Osteocyte (in vitro differentiated cells): ENCODE results near the gene TUBGCP3. TPM values are rescaled to one million over a fixed set of nuclear protein-coding genes. Genes with fewer than 3 reads are reported as not detected.
A peak's percentile ranks its signal among the peaks of the same experiment; 100 is the strongest.

Experiments used
- DNase-seq: peaks from one replicate; pipeline ENCODE4 v3.0.0; 2021; ENCODE audit warnings: mixed read lengths; ENCODE audit not compliant: unreplicated experiment; ENCODE audit errors: extremely low spot score
- H3K27ac Mint-ChIP-seq: one replicate; pipeline ENCODE4 v1.8.0; 2021; ENCODE audit warnings: mild to moderate bottlenecking, mixed read lengths; ENCODE audit not compliant: unreplicated experiment
- H3K27me3 Mint-ChIP-seq: one replicate; pipeline ENCODE4 v1.8.0; 2021; ENCODE audit warnings: mixed read lengths; ENCODE audit not compliant: unreplicated experiment
- H3K36me3 Mint-ChIP-seq: one replicate; pipeline ENCODE4 v1.8.0; 2021; ENCODE audit warnings: mixed read lengths; ENCODE audit not compliant: unreplicated experiment
- H3K4me1 Mint-ChIP-seq: one replicate; pipeline ENCODE4 v1.8.0; 2021; ENCODE audit warnings: mixed read lengths; ENCODE audit not compliant: unreplicated experiment
- H3K4me3 Mint-ChIP-seq: one replicate; pipeline ENCODE4 v1.8.0; 2021; ENCODE audit warnings: mild to moderate bottlenecking, moderate library complexity, mixed read lengths; ENCODE audit not compliant: unreplicated experiment
- H3K9me3 Mint-ChIP-seq: one replicate; pipeline ENCODE4 v1.8.0; 2021; ENCODE audit warnings: mixed read lengths; ENCODE audit not compliant: unreplicated experiment
- CTCF ChIP-seq: fragments of 200-600 bp; sonication (generic); IDR thresholded peaks from 2 replicates; pipeline ENCODE4 v1.5.0; 2021; ENCODE audit warnings: antibody characterized with exemption, mild to moderate bottlenecking, moderate library complexity
- total RNA-seq: library from RNA; stranded (reverse); gene quantifications from 2 replicates; pipeline ENCODE4 v1.2.1, GENCODE V29; 2021

Gene TUBGCP3
- total RNA-seq, 1 donor from 2014 or later = 26.1 TPM

DNA sequence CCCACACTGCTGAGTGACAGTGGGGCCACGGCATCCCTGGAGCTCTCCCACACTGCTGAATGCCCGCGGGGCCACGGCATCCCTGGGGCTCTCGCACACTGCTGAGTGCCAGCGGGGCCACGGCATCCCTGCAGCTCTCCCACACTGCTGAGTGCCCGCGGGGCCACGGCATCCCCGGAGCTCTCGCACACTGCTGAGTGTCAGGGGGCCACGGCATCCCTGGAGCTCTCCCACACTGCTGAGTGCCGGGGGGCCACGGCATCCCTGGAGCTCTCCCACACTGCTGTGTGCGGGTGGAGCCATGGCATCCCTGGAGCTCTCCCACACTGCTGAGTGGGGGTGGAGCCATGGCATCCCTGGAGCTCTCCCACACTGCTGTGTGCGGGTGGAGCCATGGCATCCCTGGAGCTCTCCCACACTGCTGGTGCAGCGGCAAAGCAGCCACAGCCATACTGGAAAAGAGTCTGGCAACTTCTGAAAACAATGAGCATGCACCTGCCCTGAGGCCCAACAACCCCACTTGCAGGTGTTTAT is 8.6 kb downstream of the TUBGCP3 start:
- Mint-ChIP-seq H3K4me1 (peaks cover 25% of the 10 kb centered on the region), H3K9me3 (peaks cover 11% of the 10 kb centered on the region), H3K4me3 (no peak overlapping the region), H3K27ac (no peak overlapping the region), H3K27me3 (no peaks in the 10 kb centered on the region), H3K36me3 (peaks cover 12% of the 10 kb centered on the region)
- TF ChIP-seq CTCF = no peak
- no peak for DNase-seq

GRCh38 chr13:112576768-112577167 is 11.2 kb downstream of the TUBGCP3 start:
- Mint-ChIP-seq H3K27ac (no peak overlapping the region), H3K36me3 (peaks cover 12% of the 10 kb centered on the region), H3K27me3 (no peaks in the 10 kb centered on the region), H3K4me1 (peaks cover 29% of the 10 kb centered on the region), H3K4me3 (no peak overlapping the region), H3K9me3 (peaks cover 11% of the 10 kb centered on the region)
- no peak for TF ChIP-seq CTCF
- no peak for DNase-seq

GRCh38 chr13:112576191-112576590 is 11.8 kb downstream of the TUBGCP3 start:
- TF ChIP-seq CTCF = no peak
- H3K27ac Mint-ChIP-seq = no peak overlapping the region

GRCh38 chr13:112575675-112576074 is 12.3 kb downstream of the TUBGCP3 start:
- Mint-ChIP-seq H3K4me3 (no peak overlapping the region), H3K27me3 (no peaks in the 10 kb centered on the region), H3K9me3 (peaks cover 11% of the 10 kb centered on the region), H3K27ac (no peak overlapping the region), H3K36me3 (peaks cover 15% of the 10 kb centered on the region), H3K4me1 (peaks cover 25% of the 10 kb centered on the region)
- no peak for TF ChIP-seq CTCF
- no peak for DNase-seq

More at GRCh38 chr13:112576191-112576590, 11.8 kb downstream of the TUBGCP3 start:
- Mint-ChIP-seq H3K4me1 (peaks cover 29% of the 10 kb centered on the region), H3K27me3 (no peaks in the 10 kb centered on the region), H3K36me3 (peaks cover 12% of the 10 kb centered on the region), H3K4me3 (no peak overlapping the region), H3K9me3 (peaks cover 11% of the 10 kb centered on the region)
- DNase-seq = no peak

GRCh38 chr13:112574834-112575613 is 12.9 kb downstream of the TUBGCP3 start:
- TF ChIP-seq CTCF = no peak
- Mint-ChIP-seq H3K27ac (peak overlapping the region; percentile 8), H3K36me3 (peaks cover 15% of the 10 kb centered on the region), H3K27me3 (no peaks in the 10 kb centered on the region), H3K9me3 (peaks cover 11% of the 10 kb centered on the region), H3K4me1 (peaks cover 25% of the 10 kb centered on the region), H3K4me3 (no peak overlapping the region)
- no peak for DNase-seq
